DND-41 (cell line): ENCODE data around the gene UBE2Q2.

Source experiments
- ATAC-seq: fragments of 200-7000 bp; cut with Tn5 transposase; 3 replicates; pipeline ENCODE4 v1.9.1; 2021; ENCODE audit warnings: low read depth; ENCODE audit not compliant: insufficient read depth
- DNase-seq: peaks from one replicate; pipeline ENCODE4 v3.0.0-alpha.2; 2020
- H2AFZ ChIP-seq: 2 replicates; pipeline ENCODE4 v1.6.0; 2012; ENCODE audit warnings: low read depth, low read length
- H3K27ac ChIP-seq: 2 replicates; pipeline ENCODE4 v1.5.1; 2012; ENCODE audit warnings: low read length, inconsistent platforms
- H3K27me3 ChIP-seq: fragments of 200-600 bp; sonication (generic); 2 replicates; pipeline ENCODE4 v1.6.0; 2012; ENCODE audit warnings: low read length, mild to moderate bottlenecking, inconsistent platforms; ENCODE audit not compliant: insufficient read depth, poor library complexity
- H3K36me3 ChIP-seq: 2 replicates; pipeline ENCODE4 v1.5.1; 2012; ENCODE audit warnings: low read length, inconsistent platforms; ENCODE audit not compliant: insufficient read depth
- H3K4me1 ChIP-seq: 2 replicates; pipeline ENCODE4 v1.5.1; 2012; ENCODE audit warnings: mild to moderate bottlenecking, low read length; ENCODE audit not compliant: insufficient read depth
- H3K4me2 ChIP-seq: 2 replicates; pipeline ENCODE4 v1.6.0; 2012; ENCODE audit warnings: mild to moderate bottlenecking, moderate library complexity, low read length, inconsistent platforms; ENCODE audit not compliant: insufficient read depth
- H3K4me3 ChIP-seq, 2 experiments: fragments of 200-600 bp in 1 of 2; shearing (Covaris generic) in 1 of 2; 2 replicates each; pipeline ENCODE4 v1.5.1; 2012 to 2016; ENCODE audit warnings: inconsistent platforms in 2 of 2, low read length in 2 of 2, mild to moderate bottlenecking in 2 of 2, low read depth in 1 of 2, moderate library complexity in 1 of 2
- H3K79me2 ChIP-seq: 2 replicates; pipeline ENCODE4 v1.6.0; 2012; ENCODE audit warnings: low read length, inconsistent platforms; ENCODE audit not compliant: insufficient read depth
- H3K9ac ChIP-seq: 2 replicates; pipeline ENCODE4 v1.6.0; 2012; ENCODE audit warnings: low read depth, mild to moderate bottlenecking, inconsistent platforms, low read length, moderate library complexity
- H3K9me3 ChIP-seq: 2 replicates; pipeline ENCODE4 v1.5.1; 2012; ENCODE audit warnings: low read length, moderate library complexity, mild to moderate bottlenecking, inconsistent platforms; ENCODE audit not compliant: insufficient read depth, severe bottlenecking
- H4K20me1 ChIP-seq: 2 replicates; pipeline ENCODE4 v1.6.0; 2012; ENCODE audit warnings: low read length; ENCODE audit not compliant: insufficient read depth
- CTCF ChIP-seq: IDR thresholded peaks from 2 replicates; pipeline ENCODE4 v1.5.1; 2012; ENCODE audit warnings: borderline replicate concordance, low read length, moderate library complexity, mild to moderate bottlenecking; ENCODE audit not compliant: poor library complexity, severe bottlenecking; ENCODE audit errors: extremely low read depth
- EZH2 ChIP-seq: IDR thresholded peaks from 3 replicates; pipeline ENCODE4 v1.6.1; 2012; ENCODE audit warnings: borderline replicate concordance, low read depth, mild to moderate bottlenecking, moderate library complexity, low read length, inconsistent platforms; ENCODE audit not compliant: severe bottlenecking

The UBE2Q2 gene

GRCh38 chr15:75823860-75824613 is 19.2 kb upstream of the UBE2Q2 start:
- Histone ChIP-seq H3K27me3 (peaks cover 7% of the 10 kb centered on the region), H4K20me1 (no peaks in the 10 kb centered on the region), H3K9ac (no peak overlapping the region), H3K36me3 (no peaks in the 10 kb centered on the region), H3K27ac (no peak overlapping the region), H3K4me2 (no peak overlapping the region), H3K9me3 (no peaks in the 10 kb centered on the region), H3K4me1 (no peaks in the 10 kb centered on the region), H3K4me3 (no peak overlapping the region), H3K79me2 (no peaks in the 10 kb centered on the region), H2AFZ (no peak overlapping the region)
- ATAC-seq (no peak), DNase-seq (no peak)
- no peak for TF ChIP-seq EZH2

GRCh38 chr15:75827691-75828090 is 15.6 kb upstream of the UBE2Q2 start:
- Histone ChIP-seq H3K36me3 (no peaks in the 10 kb centered on the region), H3K9me3 (no peaks in the 10 kb centered on the region), H3K27me3 (peaks cover 7% of the 10 kb centered on the region), H3K4me2 (no peak overlapping the region), H3K9ac (no peak overlapping the region), H3K4me1 (no peaks in the 10 kb centered on the region), H3K4me3 (no peak overlapping the region), H3K27ac (no peak overlapping the region), H3K79me2 (no peaks in the 10 kb centered on the region), H2AFZ (no peak overlapping the region), H4K20me1 (no peaks in the 10 kb centered on the region)
- no peak for DNase-seq
- no peak for TF ChIP-seq CTCF
- TF ChIP-seq EZH2: no peak
- no peak for ATAC-seq

GRCh38 chr15:75828429-75828828 is 14.8 kb upstream of the UBE2Q2 start:
- Histone ChIP-seq H3K9ac (no peak overlapping the region), H3K4me3 (no peak overlapping the region), H3K4me1 (no peaks in the 10 kb centered on the region), H2AFZ (no peak overlapping the region), H3K4me2 (no peak overlapping the region), H3K9me3 (no peaks in the 10 kb centered on the region), H4K20me1 (no peaks in the 10 kb centered on the region), H3K79me2 (no peaks in the 10 kb centered on the region), H3K27ac (no peak overlapping the region), H3K27me3 (peaks cover 7% of the 10 kb centered on the region), H3K36me3 (no peaks in the 10 kb centered on the region)
- DNase-seq (no peak), ATAC-seq (no peak)
- TF ChIP-seq EZH2 (no peak), CTCF (no peak)

GRCh38 chr15:75830910-75831805 is 12.1 kb upstream of the UBE2Q2 start:
- no peaks in the 10 kb centered on the region for H4K20me1 ChIP-seq
- H3K36me3 ChIP-seq: no peaks in the 10 kb centered on the region
- H3K9me3 ChIP-seq: no peaks in the 10 kb centered on the region
- no peaks in the 10 kb centered on the region for H3K4me1 ChIP-seq
- no peaks in the 10 kb centered on the region for H3K79me2 ChIP-seq
- no peak overlapping the region for H3K4me2 ChIP-seq
- DNase-seq: no peak
- H3K27ac ChIP-seq: no peak overlapping the region
- TF ChIP-seq CTCF (no peak), EZH2 (no peak)
- no peak overlapping the region for H3K4me3 ChIP-seq
- H2AFZ ChIP-seq: no peak overlapping the region
- ATAC-seq: no peak
- peaks cover 3% of the 10 kb centered on the region for H3K27me3 ChIP-seq
- H3K9ac ChIP-seq: no peak overlapping the region
